DMS 273 (cell line): ENCODE data around the gene PRKCB.
"Not testable (repeated sequence)": the region's sequence is repeated elsewhere in the genome, so short reads cannot be mapped to it uniquely, and the experiment has no call there.

Source experiments
- DNase-seq: peaks from one replicate; lab custom pipeline; 2025; ENCODE audit not compliant: unreplicated experiment; lab: John Stamatoyannopoulos, UW

Gene PRKCB

GRCh38 chr16:24075931-24076716 is 240.3 kb downstream of the PRKCB start:
- no peak for DNase-seq

- no peak for DNase-seq
Measured at GRCh38 chr16:24077292-24077691, 241.5 kb downstream of the PRKCB start.

GRCh38 chr16:24077966-24078365 is 242.2 kb downstream of the PRKCB start:
- DNase-seq: no peak

- no peak for DNase-seq
Measured at GRCh38 chr16:24085666-24086065, 249.9 kb downstream of the PRKCB start.

- DNase-seq: no peak
Measured at GRCh38 chr16:24087891-24088410, 252.2 kb downstream of the PRKCB start.

- DNase-seq: no peak
Measured at GRCh38 chr16:24088767-24089166, 253.0 kb downstream of the PRKCB start.

GRCh38 chr16:24091125-24091524 is 255.3 kb downstream of the PRKCB start:
- DNase-seq: no peak

GRCh38 chr16:24093049-24093448 is 257.3 kb downstream of the PRKCB start:
- no peak for DNase-seq

- no peak for DNase-seq
Measured at GRCh38 chr16:24094660-24095059, 258.9 kb downstream of the PRKCB start.

GRCh38 chr16:24098896-24099295 is 263.1 kb downstream of the PRKCB start:
- no peak for DNase-seq

- DNase-seq: no peak
Measured at GRCh38 chr16:24101431-24101830, 265.6 kb downstream of the PRKCB start.

GRCh38 chr16:24102209-24102660 is 266.5 kb downstream of the PRKCB start:
- no peak for DNase-seq

GRCh38 chr16:24105471-24105870 is 269.7 kb downstream of the PRKCB start:
- not testable (repeated sequence) for DNase-seq

GRCh38 chr16:24108090-24108489 is 272.3 kb downstream of the PRKCB start:
- not testable (repeated sequence) for DNase-seq

- no peak for DNase-seq
Measured at GRCh38 chr16:24111724-24112302, 276.0 kb downstream of the PRKCB start.

- no peak for DNase-seq
Measured at GRCh38 chr16:24113115-24113745, 277.4 kb downstream of the PRKCB start.

GRCh38 chr16:24114876-24115275 is 279.1 kb downstream of the PRKCB start:
- no peak for DNase-seq

- no peak for DNase-seq
Measured at GRCh38 chr16:24116046-24116776, 280.4 kb downstream of the PRKCB start.

- DNase-seq: no peak
Measured at GRCh38 chr16:24116989-24117388, 281.2 kb downstream of the PRKCB start.

- no peak for DNase-seq
Measured at GRCh38 chr16:24117680-24118079, 281.9 kb downstream of the PRKCB start.

GRCh38 chr16:24118126-24118821 is 282.5 kb downstream of the PRKCB start:
- no peak for DNase-seq
